K562 (cell line): ENCODE measurements around the gene TMEM43. TPM values are rescaled to one million over a fixed set of nuclear protein-coding genes. Genes with fewer than 3 reads are reported as not detected.

Experiments used
- HLTF ChIP-seq: fragments of 450-650 bp; IDR thresholded peaks from 2 replicates; pipeline ENCODE4 v1.6.1; 2016
- POLR2AphosphoS5 ChIP-seq: IDR thresholded peaks from 2 replicates; pipeline ENCODE4 v1.6.1; 2011; ENCODE audit warnings: mild to moderate bottlenecking, low read depth, low read length, moderate library complexity; ENCODE audit not compliant: control insufficient read depth, insufficient read depth
- SMARCE1 ChIP-seq: fragments of 450-650 bp; IDR thresholded peaks from 2 replicates; pipeline ENCODE4 v1.7.1; 2016; ENCODE audit warnings: mild to moderate bottlenecking
- ZNF75A ChIP-seq: fragments of 450-650 bp; formaldehyde crosslinking; IDR thresholded peaks from 2 replicates; pipeline ENCODE4 v1.4.0; 2020; ENCODE audit warnings: mild to moderate bottlenecking
- polyA plus RNA-seq, 8 experiments: library from polyadenylated mRNA; depleted of rRNA in 4 of 8; stranded (reverse) in 5 of 8; unstranded in 3 of 8; fragments of >200 nt; fragmentation: Nextera tagmentation in 2 of 8; fragmentation: Illumina TruSeq in 1 of 8; extraction: Ambion mirVana in 2 of 8; extraction: Trizol in 1 of 8; gene quantifications; 2 replicates each; pipeline versions ENCODE4 v1.2.1 to v1.2.3, GENCODE V29; 2011 to 2014; ENCODE audit warnings: inconsistent platforms in 1 of 8, missing spikeins in 1 of 8
- total RNA-seq, 7 experiments: library from RNA; depleted of rRNA in 6 of 7; stranded (reverse); fragments of >200 nt in 6 of 7; fragmentation: Illumina TruSeq in 2 of 7; extraction: Trizol in 2 of 7; gene quantifications; 2 replicates each; pipeline versions ENCODE4 v1.2.1 to v1.2.3, GENCODE V29; 2011 to 2021; ENCODE audit warnings: low replicate concordance in 1 of 7
- TF ChIP-seq, protein P1 (sequence below): fragments of 450-650 bp; IDR thresholded peaks from 2 replicates; pipeline ENCODE4 v1.6.1; 2016; ENCODE audit warnings: mild to moderate bottlenecking, moderate library complexity

TMEM43 gene
- total and polyA plus RNA-seq, 9 of the 15 experiments (the other 6 are each of a cell fraction or from before 2014, with no cell fraction given), result 16.7 to 46.1 (median 35.7) TPM

DNA sequence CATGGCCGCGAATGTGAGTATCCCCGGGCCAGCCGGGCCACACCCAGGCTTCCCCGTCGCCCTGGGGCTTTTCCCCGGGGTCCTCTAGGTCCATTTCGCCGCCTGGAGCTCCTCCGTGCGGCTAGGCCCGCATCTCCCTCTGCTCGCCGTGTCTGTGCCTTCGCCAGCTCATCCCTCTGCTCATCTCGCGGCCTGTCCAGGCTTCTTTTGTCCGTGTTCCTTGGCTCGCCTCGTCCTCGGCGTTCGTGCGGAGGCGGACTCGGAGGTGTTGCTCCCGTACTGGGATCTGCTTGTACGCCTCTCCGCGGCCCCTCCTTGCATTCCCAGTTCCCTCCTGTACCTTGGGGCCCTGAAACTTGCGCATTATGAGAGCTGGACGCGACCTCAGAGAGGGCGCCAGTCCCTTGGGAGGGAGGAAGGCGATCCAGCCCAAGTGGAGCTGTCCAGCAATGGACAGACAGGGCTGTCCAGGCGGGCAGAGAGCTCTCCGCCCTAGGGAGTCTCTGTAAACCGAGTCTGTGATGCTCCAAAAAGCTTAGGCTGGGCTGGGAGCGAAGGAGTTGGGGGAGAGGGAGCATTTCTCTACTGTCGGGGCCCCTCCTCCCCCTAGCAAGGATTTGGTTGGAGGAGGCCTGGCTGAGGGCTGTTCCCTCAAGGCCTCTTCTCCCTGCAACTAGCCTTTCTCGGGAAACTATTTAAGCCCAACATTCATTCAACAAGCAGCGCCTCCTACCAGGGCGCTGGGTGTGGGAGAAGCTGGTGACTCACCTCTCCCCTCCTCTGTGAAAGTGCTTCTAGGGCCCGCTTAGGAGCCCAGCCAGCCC, 553 bp downstream of the TMEM43 start (continued):
- TF ChIP-seq, protein P1, sequence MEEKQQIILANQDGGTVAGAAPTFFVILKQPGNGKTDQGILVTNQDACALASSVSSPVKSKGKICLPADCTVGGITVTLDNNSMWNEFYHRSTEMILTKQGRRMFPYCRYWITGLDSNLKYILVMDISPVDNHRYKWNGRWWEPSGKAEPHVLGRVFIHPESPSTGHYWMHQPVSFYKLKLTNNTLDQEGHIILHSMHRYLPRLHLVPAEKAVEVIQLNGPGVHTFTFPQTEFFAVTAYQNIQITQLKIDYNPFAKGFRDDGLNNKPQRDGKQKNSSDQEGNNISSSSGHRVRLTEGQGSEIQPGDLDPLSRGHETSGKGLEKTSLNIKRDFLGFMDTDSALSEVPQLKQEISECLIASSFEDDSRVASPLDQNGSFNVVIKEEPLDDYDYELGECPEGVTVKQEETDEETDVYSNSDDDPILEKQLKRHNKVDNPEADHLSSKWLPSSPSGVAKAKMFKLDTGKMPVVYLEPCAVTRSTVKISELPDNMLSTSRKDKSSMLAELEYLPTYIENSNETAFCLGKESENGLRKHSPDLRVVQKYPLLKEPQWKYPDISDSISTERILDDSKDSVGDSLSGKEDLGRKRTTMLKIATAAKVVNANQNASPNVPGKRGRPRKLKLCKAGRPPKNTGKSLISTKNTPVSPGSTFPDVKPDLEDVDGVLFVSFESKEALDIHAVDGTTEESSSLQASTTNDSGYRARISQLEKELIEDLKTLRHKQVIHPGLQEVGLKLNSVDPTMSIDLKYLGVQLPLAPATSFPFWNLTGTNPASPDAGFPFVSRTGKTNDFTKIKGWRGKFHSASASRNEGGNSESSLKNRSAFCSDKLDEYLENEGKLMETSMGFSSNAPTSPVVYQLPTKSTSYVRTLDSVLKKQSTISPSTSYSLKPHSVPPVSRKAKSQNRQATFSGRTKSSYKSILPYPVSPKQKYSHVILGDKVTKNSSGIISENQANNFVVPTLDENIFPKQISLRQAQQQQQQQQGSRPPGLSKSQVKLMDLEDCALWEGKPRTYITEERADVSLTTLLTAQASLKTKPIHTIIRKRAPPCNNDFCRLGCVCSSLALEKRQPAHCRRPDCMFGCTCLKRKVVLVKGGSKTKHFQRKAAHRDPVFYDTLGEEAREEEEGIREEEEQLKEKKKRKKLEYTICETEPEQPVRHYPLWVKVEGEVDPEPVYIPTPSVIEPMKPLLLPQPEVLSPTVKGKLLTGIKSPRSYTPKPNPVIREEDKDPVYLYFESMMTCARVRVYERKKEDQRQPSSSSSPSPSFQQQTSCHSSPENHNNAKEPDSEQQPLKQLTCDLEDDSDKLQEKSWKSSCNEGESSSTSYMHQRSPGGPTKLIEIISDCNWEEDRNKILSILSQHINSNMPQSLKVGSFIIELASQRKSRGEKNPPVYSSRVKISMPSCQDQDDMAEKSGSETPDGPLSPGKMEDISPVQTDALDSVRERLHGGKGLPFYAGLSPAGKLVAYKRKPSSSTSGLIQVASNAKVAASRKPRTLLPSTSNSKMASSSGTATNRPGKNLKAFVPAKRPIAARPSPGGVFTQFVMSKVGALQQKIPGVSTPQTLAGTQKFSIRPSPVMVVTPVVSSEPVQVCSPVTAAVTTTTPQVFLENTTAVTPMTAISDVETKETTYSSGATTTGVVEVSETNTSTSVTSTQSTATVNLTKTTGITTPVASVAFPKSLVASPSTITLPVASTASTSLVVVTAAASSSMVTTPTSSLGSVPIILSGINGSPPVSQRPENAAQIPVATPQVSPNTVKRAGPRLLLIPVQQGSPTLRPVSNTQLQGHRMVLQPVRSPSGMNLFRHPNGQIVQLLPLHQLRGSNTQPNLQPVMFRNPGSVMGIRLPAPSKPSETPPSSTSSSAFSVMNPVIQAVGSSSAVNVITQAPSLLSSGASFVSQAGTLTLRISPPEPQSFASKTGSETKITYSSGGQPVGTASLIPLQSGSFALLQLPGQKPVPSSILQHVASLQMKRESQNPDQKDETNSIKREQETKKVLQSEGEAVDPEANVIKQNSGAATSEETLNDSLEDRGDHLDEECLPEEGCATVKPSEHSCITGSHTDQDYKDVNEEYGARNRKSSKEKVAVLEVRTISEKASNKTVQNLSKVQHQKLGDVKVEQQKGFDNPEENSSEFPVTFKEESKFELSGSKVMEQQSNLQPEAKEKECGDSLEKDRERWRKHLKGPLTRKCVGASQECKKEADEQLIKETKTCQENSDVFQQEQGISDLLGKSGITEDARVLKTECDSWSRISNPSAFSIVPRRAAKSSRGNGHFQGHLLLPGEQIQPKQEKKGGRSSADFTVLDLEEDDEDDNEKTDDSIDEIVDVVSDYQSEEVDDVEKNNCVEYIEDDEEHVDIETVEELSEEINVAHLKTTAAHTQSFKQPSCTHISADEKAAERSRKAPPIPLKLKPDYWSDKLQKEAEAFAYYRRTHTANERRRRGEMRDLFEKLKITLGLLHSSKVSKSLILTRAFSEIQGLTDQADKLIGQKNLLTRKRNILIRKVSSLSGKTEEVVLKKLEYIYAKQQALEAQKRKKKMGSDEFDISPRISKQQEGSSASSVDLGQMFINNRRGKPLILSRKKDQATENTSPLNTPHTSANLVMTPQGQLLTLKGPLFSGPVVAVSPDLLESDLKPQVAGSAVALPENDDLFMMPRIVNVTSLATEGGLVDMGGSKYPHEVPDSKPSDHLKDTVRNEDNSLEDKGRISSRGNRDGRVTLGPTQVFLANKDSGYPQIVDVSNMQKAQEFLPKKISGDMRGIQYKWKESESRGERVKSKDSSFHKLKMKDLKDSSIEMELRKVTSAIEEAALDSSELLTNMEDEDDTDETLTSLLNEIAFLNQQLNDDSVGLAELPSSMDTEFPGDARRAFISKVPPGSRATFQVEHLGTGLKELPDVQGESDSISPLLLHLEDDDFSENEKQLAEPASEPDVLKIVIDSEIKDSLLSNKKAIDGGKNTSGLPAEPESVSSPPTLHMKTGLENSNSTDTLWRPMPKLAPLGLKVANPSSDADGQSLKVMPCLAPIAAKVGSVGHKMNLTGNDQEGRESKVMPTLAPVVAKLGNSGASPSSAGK, result peak; percentile 1
- TF ChIP-seq ZNF75A (CRISPR knock-in tag) (peak; percentile 90), SMARCE1 (0 out of 2 replicates have a peak, but pooled peaks have one; percentile 71), HLTF (no peak), POLR2AphosphoS5 (0 out of 2 replicates have a peak, but pooled peaks have one; percentile 9)
